ENCODE data around the gene SLC16A5. TPM values are rescaled to one million over a fixed set of nuclear protein-coding genes. Genes with fewer than 3 reads are reported as not detected.

Gene SLC16A5
- total and polyA plus RNA-seq, 8 donors, result 18.5 to 45.1 (median 23.9) TPM

- peaks cover 27 to 69% of the 10 kb centered on the region in 2 donors for H3K4me1 ChIP-seq
- intact Hi-C loops (cut with DNase I), result no loop called here
- H3K36me3 ChIP-seq, result no peaks in the 10 kb centered on the region
- no peak for DNase-seq
- H3K27me3 ChIP-seq, result no peaks in the 10 kb centered on the region
- peak; percentile 7 for ATAC-seq
- TF ChIP-seq CTCF (IDR thresholded peaks at IDR 0.05), result no peak
- no peaks in the 10 kb centered on the region for H3K9me3 ChIP-seq
- H3K27ac ChIP-seq, result peak overlapping the region; percentile 96 to 98
- H3K4me3 ChIP-seq, result peak overlapping the region in 1 of 2 donors; percentile 71
These were observed 1.1 kb upstream of the SLC16A5 start for GRCh38 chr17:75086496-75087181.

- no peak for TF ChIP-seq CTCF (IDR thresholded peaks at IDR 0.05)
- peak overlapping the region; percentile 96 to 98 for H3K27ac ChIP-seq
- H3K4me1 ChIP-seq, result peaks cover 29 to 74% of the 10 kb centered on the region in 2 donors
- DNase-seq (no peak), ATAC-seq (peak; percentile 1)
- peak overlapping the region; percentile 62 to 71 for H3K4me3 ChIP-seq
- no peaks in the 10 kb centered on the region for H3K9me3 ChIP-seq
- intact Hi-C loops (cut with DNase I), result no loop called here
- H3K36me3 ChIP-seq, result no peaks in the 10 kb centered on the region
- H3K27me3 ChIP-seq, result no peaks in the 10 kb centered on the region
These were observed 584 bp upstream of the SLC16A5 start for GRCh38 chr17:75087182-75087557.

- H3K36me3 ChIP-seq, result peaks cover 0 to 4% of the 10 kb centered on the region in 2 donors
- H3K9me3 ChIP-seq, result no peaks in the 10 kb centered on the region
- peak overlapping the region; percentile 62 to 71 for H3K4me3 ChIP-seq
- peaks cover 37 to 88% of the 10 kb centered on the region in 2 donors for H3K4me1 ChIP-seq
- intact Hi-C loops (cut with DNase I), result no loop called here
- ATAC-seq (peak; percentile 46), DNase-seq (peak in 1 of 4 donors; percentile 66)
- no peaks in the 10 kb centered on the region for H3K27me3 ChIP-seq
- TF ChIP-seq CTCF (IDR thresholded peaks at IDR 0.05), result no peak
- peak overlapping the region; percentile 96 to 98 for H3K27ac ChIP-seq
These were observed 987 bp downstream of the SLC16A5 start for GRCh38 chr17:75088465-75089417.

- intact Hi-C loops (cut with DNase I), result no loop called here
- Histone ChIP-seq H3K9me3 (no peaks in the 10 kb centered on the region), H3K4me1 (peaks cover 45 to 94% of the 10 kb centered on the region in 2 donors), H3K4me3 (peak overlapping the region in 1 of 2 donors; percentile 21), H3K36me3 (peaks cover 0 to 17% of the 10 kb centered on the region in 2 donors), H3K27me3 (no peaks in the 10 kb centered on the region), H3K27ac (peak overlapping the region; percentile 41 to 48)
- no peak for TF ChIP-seq CTCF (IDR thresholded peaks at IDR 0.05)
- ATAC-seq, result no peak
- no peak for DNase-seq
These were observed 3.4 kb downstream of the SLC16A5 start for GRCh38 chr17:75090871-75091854.
